ENCODE measurements around the gene NEU2.

NEU2 gene

GRCh38 chr2:233010569-233011267 lies 21.8 kb upstream of the NEU2 start:
- TF ChIP-seq, protein P1, sequence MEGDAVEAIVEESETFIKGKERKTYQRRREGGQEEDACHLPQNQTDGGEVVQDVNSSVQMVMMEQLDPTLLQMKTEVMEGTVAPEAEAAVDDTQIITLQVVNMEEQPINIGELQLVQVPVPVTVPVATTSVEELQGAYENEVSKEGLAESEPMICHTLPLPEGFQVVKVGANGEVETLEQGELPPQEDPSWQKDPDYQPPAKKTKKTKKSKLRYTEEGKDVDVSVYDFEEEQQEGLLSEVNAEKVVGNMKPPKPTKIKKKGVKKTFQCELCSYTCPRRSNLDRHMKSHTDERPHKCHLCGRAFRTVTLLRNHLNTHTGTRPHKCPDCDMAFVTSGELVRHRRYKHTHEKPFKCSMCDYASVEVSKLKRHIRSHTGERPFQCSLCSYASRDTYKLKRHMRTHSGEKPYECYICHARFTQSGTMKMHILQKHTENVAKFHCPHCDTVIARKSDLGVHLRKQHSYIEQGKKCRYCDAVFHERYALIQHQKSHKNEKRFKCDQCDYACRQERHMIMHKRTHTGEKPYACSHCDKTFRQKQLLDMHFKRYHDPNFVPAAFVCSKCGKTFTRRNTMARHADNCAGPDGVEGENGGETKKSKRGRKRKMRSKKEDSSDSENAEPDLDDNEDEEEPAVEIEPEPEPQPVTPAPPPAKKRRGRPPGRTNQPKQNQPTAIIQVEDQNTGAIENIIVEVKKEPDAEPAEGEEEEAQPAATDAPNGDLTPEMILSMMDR (IDR thresholded peaks at IDR 0.05; ENCODE audit: insufficient read depth, low read depth, low read length, missing control alignments), result no peak
- H3K4me3 ChIP-seq (ENCODE audit: low read depth, low read length), result no peak overlapping the region

GRCh38 chr2:233011268-233011650 lies 21.2 kb upstream of the NEU2 start:
- TF ChIP-seq, protein P1 (IDR thresholded peaks at IDR 0.05; ENCODE audit: insufficient read depth, low read depth, low read length, missing control alignments), result no peak
- no peak overlapping the region for H3K4me3 ChIP-seq (ENCODE audit: low read depth, low read length)
- no peak for DNase-seq (ENCODE audit: low read depth)

More at GRCh38 chr2:233010569-233011267, 21.8 kb upstream of the NEU2 start:
- DNase-seq (ENCODE audit: low read depth), result no peak

GRCh38 chr2:233011702-233012131 lies 20.8 kb upstream of the NEU2 start:
- TF ChIP-seq, protein P1 (IDR thresholded peaks at IDR 0.05; ENCODE audit: insufficient read depth, low read depth, low read length, missing control alignments), result no peak
- no peak for DNase-seq (ENCODE audit: low read depth)
- no peak overlapping the region for H3K4me3 ChIP-seq (ENCODE audit: low read depth, low read length)

DNA sequence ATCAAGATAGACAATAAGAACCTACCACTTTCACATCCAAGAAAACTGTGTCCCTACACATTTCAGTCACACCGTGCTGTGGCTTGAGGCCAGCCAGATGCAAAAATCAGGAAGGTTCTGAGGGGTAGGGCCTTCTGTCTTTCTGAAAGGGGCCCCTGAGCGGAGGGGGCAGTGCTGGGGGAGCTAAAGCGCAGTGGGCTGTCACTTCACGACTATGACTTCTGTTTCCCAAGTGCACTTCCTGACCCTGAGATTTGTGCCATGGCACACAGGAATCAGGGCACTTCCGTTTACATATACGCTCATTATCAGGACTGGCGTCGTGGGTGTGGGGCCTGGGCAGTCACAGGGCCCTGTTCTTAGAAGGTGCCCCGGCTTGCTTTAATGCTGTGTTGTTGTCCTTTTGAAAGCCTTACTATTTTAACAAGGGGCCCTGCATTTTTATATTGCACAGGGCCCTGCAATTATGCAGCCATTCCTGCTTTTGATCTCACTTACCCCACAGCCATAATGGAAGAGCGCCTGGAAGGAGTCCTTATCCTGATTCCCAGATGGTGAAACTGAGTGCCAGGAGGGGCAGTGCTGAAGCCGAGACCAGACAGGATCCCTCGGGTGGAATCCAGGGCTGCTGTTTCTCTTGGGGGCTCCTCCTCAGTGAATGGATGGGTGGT lies 20.0 kb upstream of the NEU2 start:
- H3K4me3 ChIP-seq (ENCODE audit: low read depth, low read length), result no peak overlapping the region
- DNase-seq (ENCODE audit: low read depth), result no peak
- TF ChIP-seq, protein P1 (IDR thresholded peaks at IDR 0.05; ENCODE audit: insufficient read depth, low read depth, low read length, missing control alignments), result no peak

DNA sequence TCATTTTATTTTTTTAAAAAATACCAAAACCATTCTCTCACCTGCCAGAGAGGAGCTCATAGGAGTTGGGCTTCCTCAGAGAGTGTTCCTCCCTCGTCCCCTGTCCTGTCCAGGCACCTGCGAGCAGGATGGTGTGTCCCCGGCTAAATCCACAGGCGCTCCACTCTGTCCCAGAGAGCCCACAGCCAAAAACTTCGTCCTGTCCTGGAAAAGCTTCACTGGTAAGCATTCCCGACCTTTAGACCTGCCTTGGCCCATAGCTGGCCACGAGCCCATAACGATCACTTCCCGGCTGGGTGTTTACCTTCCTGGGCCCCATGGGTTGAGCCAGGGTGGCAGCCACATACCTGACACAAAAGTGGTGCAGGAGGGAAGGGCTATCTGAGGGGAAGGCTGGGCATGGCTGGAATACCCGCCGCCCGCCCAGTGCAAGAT lies 19.4 kb upstream of the NEU2 start, which contains the start of gene NGEF:
TSS of gene NGEF (minus strand) at position 230 of the 435 bp plus-strand sequence. CDS start 38,366 bp downstream, outside the sequence.
- TF ChIP-seq, protein P1 (IDR thresholded peaks at IDR 0.05; ENCODE audit: insufficient read depth, low read depth, low read length, missing control alignments), result no peak
- no peak for DNase-seq (ENCODE audit: low read depth)

DNA sequence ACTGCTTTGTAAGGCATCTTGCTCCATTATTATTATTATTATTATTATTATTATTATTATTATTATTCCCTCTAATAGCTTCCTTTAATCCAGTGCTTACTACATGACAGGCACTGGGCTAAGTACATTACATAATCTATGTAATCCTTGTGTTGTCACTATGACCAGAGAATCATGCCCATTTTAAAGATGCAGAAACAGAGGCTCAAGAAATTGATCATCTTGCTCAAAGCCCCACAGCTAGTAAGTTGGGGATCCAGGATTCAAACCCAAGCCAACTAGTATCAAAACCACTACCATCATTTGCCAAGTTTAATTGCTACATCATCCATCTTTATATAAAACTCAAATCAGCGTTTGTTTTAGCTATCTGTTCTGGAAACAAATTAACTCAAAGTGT lies 18.8 kb upstream of the NEU2 start:
- no peak for DNase-seq (ENCODE audit: low read depth)
- no peak overlapping the region for H3K4me3 ChIP-seq (ENCODE audit: low read depth, low read length)
- TF ChIP-seq, protein P1 (IDR thresholded peaks at IDR 0.05; ENCODE audit: insufficient read depth, low read depth, low read length, missing control alignments), result no peak

More for the DNA sequence above, 19.4 kb upstream of the NEU2 start, which contains the start of gene NGEF:
- H3K4me3 ChIP-seq (ENCODE audit: low read depth, low read length), result no peak within 1 kb of the TSS

All from GM12865 (cell line).